GM21528 (cell line): ENCODE measurements around the gene XYLT2.

Experiments
- ATAC-seq: cut with Tn5 transposase; IDR thresholded peaks from one replicate; pipeline ENCODE4 v1.9.1; 2021; ENCODE audit warnings: mild to moderate bottlenecking, moderate library complexity; ENCODE audit not compliant: unreplicated experiment, low FRiP score

Gene XYLT2

GRCh38 chr17:50361561-50362480 lies 15.9 kb downstream of the XYLT2 start:
- no peak for ATAC-seq

GRCh38 chr17:50362661-50363060 lies 16.7 kb downstream of the XYLT2 start:
- no peak for ATAC-seq

DNA sequence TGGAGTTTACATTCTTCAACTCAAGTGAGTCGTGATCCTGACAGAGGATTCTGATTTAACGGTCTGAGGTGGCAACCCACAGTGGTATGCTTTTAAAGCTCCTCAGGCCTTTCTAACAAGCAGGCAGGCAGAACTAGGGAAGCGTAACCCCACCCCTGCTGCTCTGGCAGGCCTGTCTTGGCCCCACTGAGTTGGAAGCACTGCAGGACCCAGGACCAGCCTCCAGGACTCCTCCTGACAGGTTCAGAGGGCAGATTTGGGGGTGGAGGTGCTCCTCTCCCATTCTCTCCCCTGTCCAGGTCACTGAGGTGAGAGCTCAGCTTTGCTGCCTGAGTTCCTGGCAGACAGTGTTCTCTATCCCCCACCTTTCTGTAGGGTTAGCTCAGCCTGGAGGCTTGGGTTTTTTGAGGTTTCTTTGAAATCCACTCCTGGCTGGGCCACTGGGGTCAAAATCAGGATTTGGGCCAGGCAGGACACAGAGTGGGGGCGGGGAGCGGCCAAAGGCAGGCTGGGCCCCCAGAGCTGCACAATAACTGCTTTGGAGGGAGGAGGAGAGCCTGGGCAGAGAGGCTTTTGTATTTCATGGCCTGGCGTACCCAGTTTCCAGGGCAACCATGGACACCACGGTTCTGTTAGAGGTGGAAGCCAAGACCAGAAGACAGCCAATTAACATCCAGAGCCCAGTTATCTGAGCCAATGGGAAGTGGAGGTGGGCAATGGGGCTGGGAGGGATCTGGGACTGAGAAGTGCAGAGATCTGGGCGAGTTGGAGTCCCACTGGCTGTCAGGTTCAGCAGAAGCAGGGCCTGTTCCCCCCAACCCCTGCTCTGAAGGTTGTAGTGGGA lies 17.5 kb downstream of the XYLT2 start:
- ATAC-seq, result no peak

GRCh38 chr17:50364061-50364458 lies 18.1 kb downstream of the XYLT2 start:
- ATAC-seq, result no peak

DNA sequence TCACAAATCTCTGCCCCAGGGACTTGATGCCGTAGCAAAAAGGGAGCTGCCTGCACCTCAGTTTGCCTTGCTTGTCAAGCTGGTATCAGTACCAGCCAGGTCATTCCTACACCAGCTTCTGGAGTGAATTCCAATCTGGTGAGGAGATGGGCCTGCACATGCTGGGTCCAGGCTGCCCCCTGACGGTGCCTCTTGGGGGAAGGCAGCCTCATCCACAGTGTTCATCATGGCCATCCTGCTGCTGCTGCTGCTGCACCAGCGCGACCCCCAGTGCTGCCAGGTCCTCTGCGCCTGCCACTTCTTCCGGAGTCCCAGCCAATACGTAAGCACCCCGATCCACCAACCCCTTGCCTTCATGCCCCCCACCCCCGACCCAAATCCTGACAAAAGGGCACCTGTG lies 18.8 kb downstream of the XYLT2 start:
- ATAC-seq, result no peak

GRCh38 chr17:50365165-50365564 lies 19.2 kb downstream of the XYLT2 start:
- ATAC-seq, result no peak

GRCh38 chr17:50365649-50366393 lies 19.9 kb downstream of the XYLT2 start:
- ATAC-seq, result no peak

DNA sequence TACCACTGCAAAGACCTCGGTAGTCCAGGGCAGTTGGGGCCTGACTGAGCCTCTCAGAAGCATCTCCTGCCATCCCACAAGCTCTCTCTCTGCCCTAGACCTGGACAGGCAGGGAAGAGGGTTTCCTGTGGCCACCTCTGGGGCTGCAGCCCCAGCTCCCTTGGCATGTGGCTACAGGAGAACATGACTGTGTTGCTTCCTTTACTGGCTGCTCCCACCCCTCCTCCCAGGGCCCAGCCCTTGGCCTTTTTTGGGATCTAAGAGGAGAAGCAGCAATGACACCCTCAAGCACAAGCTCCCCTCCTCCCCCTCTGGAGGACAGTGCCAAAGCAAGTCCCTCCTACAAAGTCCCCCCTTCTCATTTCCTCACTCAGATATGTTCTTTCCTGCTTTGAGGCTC lies 21.5 kb downstream of the XYLT2 start:
- ATAC-seq, result no peak

- ATAC-seq, result no peak
Measured at GRCh38 chr17:50370052-50370451, 24.1 kb downstream of the XYLT2 start.

GRCh38 chr17:50371526-50371925 lies 25.6 kb downstream of the XYLT2 start:
- no peak for ATAC-seq

- ATAC-seq, result no peak
Measured at GRCh38 chr17:50372222-50372757, 26.4 kb downstream of the XYLT2 start.

DNA sequence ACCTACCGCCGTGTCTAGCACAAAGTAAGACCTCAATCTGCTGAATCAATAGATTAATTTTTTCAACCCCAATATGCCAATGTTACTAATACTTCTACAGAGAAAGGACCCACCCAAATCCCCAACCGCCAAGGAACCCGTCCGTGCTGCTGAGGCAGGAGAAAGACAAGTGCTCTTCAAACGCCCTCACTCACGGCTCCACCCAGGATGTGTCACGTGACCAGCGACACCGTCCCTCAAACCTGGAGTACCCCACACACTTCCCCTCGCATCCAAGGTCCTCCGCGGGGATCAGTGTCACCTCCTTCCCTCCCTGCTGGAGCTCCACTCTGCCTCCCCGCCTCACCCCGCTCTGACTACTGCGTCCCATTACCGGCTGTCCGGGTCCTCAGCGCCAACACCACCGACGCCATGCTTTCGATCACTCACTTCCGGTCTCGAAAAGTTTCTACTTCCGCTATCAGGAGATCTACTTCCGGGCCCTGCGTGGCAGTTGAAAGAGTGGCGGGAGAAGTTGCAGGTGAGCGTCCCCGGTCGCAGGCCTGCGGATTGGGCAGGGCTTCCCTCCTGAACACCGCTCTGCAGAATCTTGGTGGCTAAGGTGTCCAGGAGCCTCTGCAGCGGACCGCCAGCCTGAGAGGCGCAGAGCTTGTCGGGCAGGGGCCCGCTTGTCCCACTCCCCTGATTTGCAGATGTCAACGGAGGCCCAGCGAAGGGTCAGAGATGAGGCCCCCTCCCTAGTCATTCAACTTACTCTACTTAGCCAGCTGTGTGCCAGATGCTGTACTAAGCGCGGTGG lies 27.0 kb downstream of the XYLT2 start, which contains the start of the genes EME1 and MRPL27:
TSS of gene EME1 (plus strand) at position 472 of the 799 bp plus-strand sequence. CDS start 1,980 bp downstream, outside the sequence.
TSS of gene MRPL27 (minus strand) at position 427 of the 799 bp plus-strand sequence. CDS start at position 413, 14 bp downstream.
- peak; percentile 92 for ATAC-seq

- no peak for ATAC-seq
Measured at GRCh38 chr17:50373705-50374104, 27.8 kb downstream of the XYLT2 start.

DNA sequence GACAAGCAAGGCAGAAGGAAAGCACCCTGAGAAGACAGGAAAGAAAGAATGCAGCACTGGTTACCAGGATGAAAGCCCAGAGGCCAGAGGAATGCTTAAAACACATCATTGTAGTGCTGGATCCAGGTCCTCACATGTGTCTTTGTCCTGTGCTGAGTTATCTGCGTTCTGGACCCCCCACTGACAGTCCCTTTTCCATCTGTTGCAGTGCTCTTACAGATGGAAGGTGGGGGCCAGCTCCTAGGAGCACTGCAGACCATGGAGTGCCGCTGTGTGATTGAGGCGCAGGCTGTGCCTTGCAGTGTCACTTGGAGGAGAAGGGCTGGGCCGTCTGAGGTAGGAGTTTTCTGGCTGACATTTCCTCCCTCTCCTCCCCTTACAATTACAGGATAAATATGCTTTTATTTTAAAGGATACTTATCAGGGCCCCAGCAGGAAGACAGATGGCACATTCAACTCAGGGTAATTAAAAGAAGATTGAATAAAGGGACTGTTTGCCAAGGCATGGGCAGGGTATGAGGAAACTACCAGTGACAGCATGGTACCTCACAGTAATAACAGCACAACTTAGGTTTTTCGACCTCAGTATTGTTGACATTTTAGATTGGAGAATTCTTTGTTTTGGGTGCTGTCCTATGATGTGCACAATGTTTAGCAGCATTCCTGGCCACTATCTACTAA lies 30.1 kb downstream of the XYLT2 start:
- ATAC-seq, result no peak

GRCh38 chr17:50379351-50380132 lies 33.6 kb downstream of the XYLT2 start:
- no peak for ATAC-seq

GRCh38 chr17:50380369-50381259 lies 34.7 kb downstream of the XYLT2 start:
- ATAC-seq, result no peak

GRCh38 chr17:50381260-50381815 lies 35.4 kb downstream of the XYLT2 start:
- ATAC-seq, result no peak
